ENCODE measurements around the gene PRRC1. TPM values are rescaled to one million over a fixed set of nuclear protein-coding genes. Genes with fewer than 3 reads are reported as not detected.

Gene PRRC1
- total and polyA plus RNA-seq, 9 of the 15 experiments (the other 6 are each of a cell fraction or from before 2014, with no cell fraction given): 23.4 to 68.7 (median 43.9) TPM

DNA sequence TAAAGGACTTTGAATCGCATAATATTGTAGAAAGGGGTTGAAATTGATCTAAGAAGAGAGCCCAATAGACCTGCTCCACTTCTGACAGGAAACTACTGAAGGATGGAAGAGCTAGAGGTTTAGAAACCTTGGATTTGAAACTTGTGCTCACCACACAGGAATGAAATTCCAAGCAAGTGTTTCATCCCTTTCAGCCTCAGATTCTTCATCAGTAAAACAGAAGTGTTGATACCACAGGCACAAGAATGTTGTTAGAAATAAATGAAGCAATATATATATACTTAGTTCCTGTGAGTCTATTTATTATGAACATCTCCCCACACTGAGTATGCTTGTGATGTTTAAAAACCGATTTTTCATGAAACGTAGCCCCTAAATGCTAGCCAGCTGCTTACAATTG lies 43.8 kb downstream of the PRRC1 start (continued):
- TF ChIP-seq MLX (CRISPR knock-in tag; conservative IDR thresholded peaks at IDR 0.05) (no peak), FIP1L1 (IDR thresholded peaks at IDR 0.05; ENCODE audit: low read depth, low read length, poor library complexity, severe bottlenecking) (no peak), NRF1 (conservative IDR thresholded peaks at IDR 0.05 in 1 of 2, IDR thresholded peaks at IDR 0.05 in 1 of 2) (no peak)

DNA sequence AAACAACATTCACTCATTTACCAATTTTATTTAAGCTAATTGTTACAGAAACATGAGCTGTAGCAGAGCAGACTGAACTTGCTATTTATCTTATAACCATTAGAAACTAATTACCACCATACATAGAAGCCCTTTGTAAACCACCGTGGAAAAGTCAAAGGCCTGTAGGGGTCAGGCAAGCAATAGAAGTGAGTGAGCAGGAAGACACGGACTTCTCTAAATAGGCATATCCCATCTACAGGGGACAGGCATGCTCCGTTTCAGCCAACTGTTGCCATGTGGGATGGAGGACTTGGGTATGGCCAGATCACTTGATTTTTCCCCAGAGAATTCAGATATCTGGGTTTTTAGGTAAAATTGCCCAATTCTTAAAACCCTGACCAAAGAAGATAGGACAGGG lies 44.8 kb downstream of the PRRC1 start:
- no peaks in the 10 kb centered on the region for H3K9me3 ChIP-seq (replicated peaks; ENCODE audit: control insufficient read depth, insufficient read depth, low read depth, low read length)
- ChIA-PET POLR2A (no interaction called here), CTCF (ENCODE audit: low intra/inter-chr PET ratio) (no interaction called here)
- H3K4me1 ChIP-seq (replicated peaks in 1 of 2; ENCODE audit: control insufficient read depth in 2 of 2, insufficient read depth in 2 of 2, low read length in 2 of 2): no peaks in the 10 kb centered on the region
- intact Hi-C loops (cut with micrococcal nuclease) (loop anchor here (5.0 to 10.0 kb wide), 6 partner anchors 185 to 1343 kb away; partner anchors contain the start of gene SLC12A2), in situ Hi-C loops (cut with MboI) (no loop called here)
- H4K20me1 ChIP-seq (replicated peaks; ENCODE audit: control insufficient read depth, insufficient read depth, low read length): no peaks in the 10 kb centered on the region; the same call in 1 of the 2 replicates
- ATAC-seq (peak; percentile 88), DNase-seq (ENCODE audit: extremely low read depth in 1 of 4, low spot score in 3 of 4) (peak in 2 of 4 experiments; percentile 12 to 25), FAIRE-seq (no peak)
- no peak overlapping the region for H3K4me3 ChIP-seq
- no peak overlapping the region for H3K9ac ChIP-seq (ENCODE audit: insufficient read depth in 1 of 2, low read depth in 2 of 2, low read length in 2 of 2)
- H3K27me3 ChIP-seq (ENCODE audit: control insufficient read depth in 2 of 2, insufficient read depth in 2 of 2, low read length in 2 of 2): peaks cover 0 to 1% of the 10 kb centered on the region in 2 experiments; a peak in 1 of 5 replicates
- 2% methylated on average over 3 of the region's 3 CpGs for WGBS (ENCODE audit: insufficient coverage, low coverage, missing lambda C conversion rate)
- H3K36me3 ChIP-seq (ENCODE audit: control insufficient read depth, insufficient read depth, low read length): no peaks in the 10 kb centered on the region
- H3K9me1 ChIP-seq (ENCODE audit: control insufficient read depth, insufficient read depth, low read length): no peaks in the 10 kb centered on the region
- no peaks in the 10 kb centered on the region for H3K79me2 ChIP-seq (ENCODE audit: control insufficient read depth, insufficient read depth, low read length)
- no peak overlapping the region for H3K4me2 ChIP-seq (ENCODE audit: insufficient read depth, low read length)
- no TSS peak for BruUV-seq (replicated peaks)
- H3K27ac ChIP-seq (ENCODE audit: extremely low read depth, low read depth, low read length): no peak overlapping the region
- no peak overlapping the region for H2AFZ ChIP-seq (ENCODE audit: low read depth, low read length)
- TF ChIP-seq TFE3 (CRISPR knock-in tag; IDR thresholded peaks at IDR 0.05) (no peak), CHAMP1 (IDR thresholded peaks at IDR 0.05) (no peak), RAD21 (CRISPR knock-in tag; conservative IDR thresholded peaks at IDR 0.05 in 1 of 2, IDR thresholded peaks at IDR 0.05 in 1 of 2) (peak; percentile 33 to 46), IFI16 (CRISPR knock-in tag; IDR thresholded peaks at IDR 0.05) (no peak), MTA1 (IDR thresholded peaks at IDR 0.05; ENCODE audit: borderline replicate concordance) (no peak), GTF2B (IDR thresholded peaks at IDR 0.05; ENCODE audit: extremely low read depth, insufficient read length) (no peak), CTCF (IDR thresholded peaks at IDR 0.05 in 2 of 3, conservative IDR thresholded peaks at IDR 0.05 in 1 of 3; ENCODE audit: insufficient read depth in 2 of 3, low read depth in 1 of 3, low read length in 3 of 3) (peak; percentile 32 to 52 (median 44); a peak in 4 of 6 replicates), FOXA1 (IDR thresholded peaks at IDR 0.05; ENCODE audit: borderline replicate concordance) (no peak), LEF1 (IDR thresholded peaks at IDR 0.05) (no peak), SREBF2 (CRISPR knock-in tag; IDR thresholded peaks at IDR 0.05) (no peak)

Data from K562 (cell line).